Stimulated activated CD8-positive, alpha-beta memory T cell treated with anti-CD3 and anti-CD28 coated beads, Interleukin-12 subunit alpha, Interleukin-12 subunit beta, amount 100 ng/mL, for 24 hours (primary cell): Measurements from ENCODE around the gene EXOSC2.

Experiments
- DNase-seq: peaks from one replicate; pipeline ENCODE4 v3.0.0-alpha.2; 2020; ENCODE audit errors: extremely low read depth

EXOSC2 gene

GRCh38 chr9:130739081-130739480 lies 45.5 kb downstream of the EXOSC2 start:
- DNase-seq = no peak

DNA sequence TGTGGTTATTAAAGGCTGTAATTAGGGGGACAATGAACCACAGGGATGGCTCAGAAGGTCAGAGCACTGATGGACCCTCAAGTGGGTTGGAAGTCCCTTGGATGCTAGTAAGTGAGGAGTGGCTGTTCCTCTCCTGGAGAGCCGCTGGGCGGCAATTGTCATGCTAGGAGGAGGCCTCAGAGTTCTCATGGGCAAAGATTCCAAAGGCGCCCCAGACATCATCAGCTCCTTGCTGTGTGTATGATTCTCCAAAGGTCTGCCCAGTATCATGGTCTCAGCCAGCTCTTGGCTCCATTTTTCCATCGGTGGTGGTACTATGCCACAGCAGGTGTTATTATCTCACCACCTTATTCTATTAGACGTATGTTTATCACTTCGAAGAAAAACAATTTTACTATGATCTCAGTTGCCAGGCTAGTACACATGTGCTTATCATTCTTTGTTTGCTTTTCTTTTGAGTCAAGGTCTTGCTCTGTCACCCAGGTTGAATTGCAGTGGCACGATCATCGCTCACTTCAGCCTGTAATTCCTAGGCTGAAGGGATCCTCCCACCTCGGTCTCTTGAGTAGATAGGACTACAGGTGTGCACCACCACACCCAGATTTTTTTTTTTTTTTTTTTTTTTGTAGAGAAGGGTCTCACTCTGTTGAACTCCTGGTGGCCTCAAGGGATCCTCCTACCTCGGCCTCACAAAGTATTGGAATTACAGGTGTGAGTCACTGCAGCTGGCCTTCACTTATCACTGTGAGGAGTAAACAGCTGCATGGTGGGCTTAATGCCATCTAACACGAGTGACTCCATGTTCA lies 46.8 kb downstream of the EXOSC2 start:
- no peak for DNase-seq

- DNase-seq = no peak
Measured at GRCh38 chr9:130741024-130741305, 47.4 kb downstream of the EXOSC2 start.

GRCh38 chr9:130741831-130742449 lies 48.4 kb downstream of the EXOSC2 start:
- no peak for DNase-seq

DNA sequence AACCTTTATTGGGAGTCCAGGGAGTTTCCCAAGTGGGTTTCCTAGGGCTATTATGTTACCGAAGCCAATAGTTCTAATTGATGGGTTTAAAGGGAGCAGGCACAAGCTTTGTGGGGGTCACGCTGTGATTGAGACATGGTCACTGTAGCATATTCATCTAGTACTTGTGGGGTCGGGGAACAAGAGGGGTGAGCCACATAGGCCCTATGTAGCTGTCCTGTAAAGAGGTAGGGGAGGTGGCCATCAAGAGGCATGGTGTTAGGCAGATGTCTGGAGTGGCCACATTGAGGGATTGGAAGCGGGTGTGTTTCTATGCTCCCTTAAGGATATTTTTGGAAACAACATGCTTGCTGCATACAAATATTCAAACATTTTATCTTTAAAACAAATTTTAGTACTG lies 50.1 kb downstream of the EXOSC2 start:
- no peak for DNase-seq

DNA sequence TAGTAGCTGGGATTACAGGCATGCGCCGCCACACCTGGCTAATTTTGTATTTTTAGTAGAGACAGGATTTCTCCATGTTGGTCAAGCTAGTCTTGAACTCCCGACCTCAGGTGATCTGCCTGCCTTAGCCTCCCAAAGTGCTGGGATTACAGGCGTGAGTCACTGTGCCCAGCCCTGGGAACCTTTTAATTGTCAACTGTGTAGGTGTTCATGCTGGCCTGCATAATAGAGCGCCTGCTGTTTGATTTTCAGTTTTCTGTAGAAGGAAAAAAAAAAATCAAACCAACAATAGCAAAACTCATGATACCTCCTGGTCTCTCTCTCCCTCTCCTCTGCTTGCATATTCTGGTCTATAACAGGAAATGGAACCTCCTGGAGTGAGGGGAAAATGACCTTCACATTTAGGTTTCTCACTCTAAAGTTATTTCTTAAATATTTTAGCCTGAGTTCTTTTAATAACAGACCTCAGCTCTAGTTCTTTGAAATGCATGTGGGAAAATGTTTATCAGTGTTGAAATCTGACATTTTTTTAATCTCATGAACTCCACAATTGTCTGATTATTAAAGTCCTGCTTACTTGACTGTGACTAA lies 51.7 kb downstream of the EXOSC2 start:
- DNase-seq = no peak

DNA sequence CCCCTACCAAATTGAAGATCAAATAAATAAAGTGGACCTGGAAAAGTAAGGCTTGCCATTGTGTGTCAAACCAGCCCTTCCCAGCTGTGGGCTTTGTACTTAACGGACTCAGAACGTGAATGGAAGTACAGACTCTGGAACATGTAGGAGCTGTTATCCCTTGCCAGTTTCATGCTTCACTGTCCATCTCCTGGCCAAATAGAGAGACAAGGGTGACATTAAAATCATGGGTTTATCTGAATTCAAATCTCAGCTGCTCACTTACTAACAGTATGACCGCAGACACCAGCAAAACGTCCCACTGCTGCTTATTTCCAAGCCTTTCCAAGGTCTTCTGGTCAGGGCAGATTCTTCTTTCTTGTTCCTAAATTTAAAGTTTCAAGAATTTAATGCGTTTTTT lies 52.2 kb downstream of the EXOSC2 start:
- no peak for DNase-seq

DNA sequence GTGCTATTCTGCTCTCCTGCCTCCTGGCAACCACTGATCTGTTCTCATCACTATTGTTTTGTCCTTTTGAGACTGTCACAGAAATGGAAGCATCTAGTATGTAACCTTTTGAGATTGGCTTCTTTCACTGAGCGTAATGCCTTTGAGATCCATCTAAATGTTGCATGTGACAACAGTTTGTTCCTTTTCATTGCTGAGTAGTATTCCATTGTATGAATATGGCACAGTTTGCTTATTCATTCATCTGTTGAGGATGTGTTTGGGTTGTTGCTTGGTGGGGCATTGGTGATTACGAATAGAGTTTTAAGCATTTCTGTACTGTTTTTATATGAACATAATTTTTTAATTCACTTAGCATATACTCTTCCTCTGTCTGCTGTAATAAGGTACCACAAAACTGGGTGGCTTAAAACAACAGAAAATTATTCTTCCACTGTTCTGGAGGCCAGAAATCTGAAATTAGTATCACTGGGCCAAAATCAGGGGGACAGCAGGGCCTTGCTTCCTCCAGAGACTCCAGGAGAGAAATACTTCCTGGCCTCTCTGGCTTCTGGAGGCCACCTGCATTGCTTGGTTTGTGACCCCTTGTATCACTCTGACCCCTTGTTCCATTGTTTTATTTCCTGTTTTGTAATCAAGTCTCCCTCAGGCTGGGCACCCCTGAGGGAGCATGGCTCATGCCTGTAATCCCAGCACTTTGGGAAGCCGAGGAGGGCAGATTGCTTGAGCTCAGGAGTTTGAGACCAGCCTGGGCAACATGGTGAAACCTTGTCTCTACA lies 53.0 kb downstream of the EXOSC2 start:
- DNase-seq = no peak

DNA sequence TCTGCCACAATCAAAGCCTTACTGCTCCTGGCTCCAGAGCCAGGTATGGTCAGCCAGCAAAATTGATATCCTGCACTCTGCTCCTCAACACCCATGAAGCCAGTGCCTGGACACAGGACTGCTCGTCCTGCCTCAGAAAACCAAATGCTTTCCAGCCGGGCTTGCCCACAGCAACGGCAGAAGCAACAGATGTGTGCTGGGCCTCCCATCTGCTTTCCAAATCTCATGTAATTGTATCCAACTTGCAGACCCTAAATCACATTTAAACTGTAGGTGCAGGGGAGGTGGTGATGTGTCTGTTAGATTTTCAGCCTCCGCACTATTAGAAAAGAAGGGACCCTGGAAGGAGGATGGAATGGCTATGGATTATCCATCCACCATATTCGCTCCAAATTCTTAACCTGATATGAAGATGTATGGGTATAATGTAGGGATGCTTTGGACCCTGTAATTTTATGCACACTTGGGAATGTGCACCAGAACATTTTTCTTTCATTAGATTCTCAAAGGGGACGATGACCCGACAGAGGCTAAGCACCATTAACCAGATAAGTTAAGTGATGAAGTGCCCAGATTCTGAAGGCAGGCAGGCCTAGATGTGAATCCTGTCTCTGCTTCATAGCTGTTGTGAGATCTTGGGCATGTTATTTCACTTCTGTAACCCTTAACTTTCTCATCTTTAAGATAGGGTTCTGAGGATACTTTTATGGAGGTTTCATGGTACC lies 58.2 kb downstream of the EXOSC2 start:
- no peak for DNase-seq
